Measurements from ENCODE around the gene ULK1. TPM values are rescaled to one million over a fixed set of nuclear protein-coding genes. Genes with fewer than 3 reads are reported as not detected.

Gene ULK1
- total and polyA plus RNA-seq, 2 of the 13 experiments (the other 11 are each of a cell fraction or from before 2014, with no cell fraction given), result 2.8 to 10.1 TPM

GRCh38 chr12:131895640-131896079, 1.2 kb downstream of the ULK1 start (continued):
- TF ChIP-seq, protein P1, sequence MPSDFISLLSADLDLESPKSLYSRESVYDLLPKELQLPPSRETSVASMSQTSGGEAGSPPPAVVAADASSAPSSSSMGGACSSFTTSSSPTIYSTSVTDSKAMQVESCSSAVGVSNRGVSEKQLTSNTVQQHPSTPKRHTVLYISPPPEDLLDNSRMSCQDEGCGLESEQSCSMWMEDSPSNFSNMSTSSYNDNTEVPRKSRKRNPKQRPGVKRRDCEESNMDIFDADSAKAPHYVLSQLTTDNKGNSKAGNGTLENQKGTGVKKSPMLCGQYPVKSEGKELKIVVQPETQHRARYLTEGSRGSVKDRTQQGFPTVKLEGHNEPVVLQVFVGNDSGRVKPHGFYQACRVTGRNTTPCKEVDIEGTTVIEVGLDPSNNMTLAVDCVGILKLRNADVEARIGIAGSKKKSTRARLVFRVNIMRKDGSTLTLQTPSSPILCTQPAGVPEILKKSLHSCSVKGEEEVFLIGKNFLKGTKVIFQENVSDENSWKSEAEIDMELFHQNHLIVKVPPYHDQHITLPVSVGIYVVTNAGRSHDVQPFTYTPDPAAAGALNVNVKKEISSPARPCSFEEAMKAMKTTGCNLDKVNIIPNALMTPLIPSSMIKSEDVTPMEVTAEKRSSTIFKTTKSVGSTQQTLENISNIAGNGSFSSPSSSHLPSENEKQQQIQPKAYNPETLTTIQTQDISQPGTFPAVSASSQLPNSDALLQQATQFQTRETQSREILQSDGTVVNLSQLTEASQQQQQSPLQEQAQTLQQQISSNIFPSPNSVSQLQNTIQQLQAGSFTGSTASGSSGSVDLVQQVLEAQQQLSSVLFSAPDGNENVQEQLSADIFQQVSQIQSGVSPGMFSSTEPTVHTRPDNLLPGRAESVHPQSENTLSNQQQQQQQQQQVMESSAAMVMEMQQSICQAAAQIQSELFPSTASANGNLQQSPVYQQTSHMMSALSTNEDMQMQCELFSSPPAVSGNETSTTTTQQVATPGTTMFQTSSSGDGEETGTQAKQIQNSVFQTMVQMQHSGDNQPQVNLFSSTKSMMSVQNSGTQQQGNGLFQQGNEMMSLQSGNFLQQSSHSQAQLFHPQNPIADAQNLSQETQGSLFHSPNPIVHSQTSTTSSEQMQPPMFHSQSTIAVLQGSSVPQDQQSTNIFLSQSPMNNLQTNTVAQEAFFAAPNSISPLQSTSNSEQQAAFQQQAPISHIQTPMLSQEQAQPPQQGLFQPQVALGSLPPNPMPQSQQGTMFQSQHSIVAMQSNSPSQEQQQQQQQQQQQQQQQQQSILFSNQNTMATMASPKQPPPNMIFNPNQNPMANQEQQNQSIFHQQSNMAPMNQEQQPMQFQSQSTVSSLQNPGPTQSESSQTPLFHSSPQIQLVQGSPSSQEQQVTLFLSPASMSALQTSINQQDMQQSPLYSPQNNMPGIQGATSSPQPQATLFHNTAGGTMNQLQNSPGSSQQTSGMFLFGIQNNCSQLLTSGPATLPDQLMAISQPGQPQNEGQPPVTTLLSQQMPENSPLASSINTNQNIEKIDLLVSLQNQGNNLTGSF (CRISPR knock-in tag; IDR thresholded peaks at IDR 0.05), result no peak
- 0 out of 2 replicates have a peak, but pooled peaks have one; percentile 14 for TF ChIP-seq CAMTA2 (CRISPR knock-in tag; IDR thresholded peaks at IDR 0.05; ENCODE audit: borderline replicate concordance)
- TF ChIP-seq, protein P2, sequence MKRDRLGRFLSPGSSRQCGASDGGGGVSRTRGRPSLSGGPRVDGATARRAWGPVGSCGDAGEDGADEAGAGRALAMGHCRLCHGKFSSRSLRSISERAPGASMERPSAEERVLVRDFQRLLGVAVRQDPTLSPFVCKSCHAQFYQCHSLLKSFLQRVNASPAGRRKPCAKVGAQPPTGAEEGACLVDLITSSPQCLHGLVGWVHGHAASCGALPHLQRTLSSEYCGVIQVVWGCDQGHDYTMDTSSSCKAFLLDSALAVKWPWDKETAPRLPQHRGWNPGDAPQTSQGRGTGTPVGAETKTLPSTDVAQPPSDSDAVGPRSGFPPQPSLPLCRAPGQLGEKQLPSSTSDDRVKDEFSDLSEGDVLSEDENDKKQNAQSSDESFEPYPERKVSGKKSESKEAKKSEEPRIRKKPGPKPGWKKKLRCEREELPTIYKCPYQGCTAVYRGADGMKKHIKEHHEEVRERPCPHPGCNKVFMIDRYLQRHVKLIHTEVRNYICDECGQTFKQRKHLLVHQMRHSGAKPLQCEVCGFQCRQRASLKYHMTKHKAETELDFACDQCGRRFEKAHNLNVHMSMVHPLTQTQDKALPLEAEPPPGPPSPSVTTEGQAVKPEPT (CRISPR knock-in tag; IDR thresholded peaks at IDR 0.05; ENCODE audit: low read depth), result no peak
- TF ChIP-seq HNRNPLL (IDR thresholded peaks at IDR 0.05; ENCODE audit: low read depth, low read length, poor library complexity, severe bottlenecking), result peak; percentile 16
- TF ChIP-seq ZNF563 (CRISPR knock-in tag; IDR thresholded peaks at IDR 0.05), result peak; percentile 26; the same call in 1 of the 2 replicates

Measured in HepG2 (cell line).